GM10847 (cell line): ENCODE data around the gene ZBTB8OS.

Experiments
- POLR2A ChIP-seq: IDR thresholded peaks from 2 replicates; pipeline ENCODE4 v1.6.1; 2011; ENCODE audit not compliant: insufficient read length; ENCODE audit errors: extremely low read depth

The ZBTB8OS gene

DNA sequence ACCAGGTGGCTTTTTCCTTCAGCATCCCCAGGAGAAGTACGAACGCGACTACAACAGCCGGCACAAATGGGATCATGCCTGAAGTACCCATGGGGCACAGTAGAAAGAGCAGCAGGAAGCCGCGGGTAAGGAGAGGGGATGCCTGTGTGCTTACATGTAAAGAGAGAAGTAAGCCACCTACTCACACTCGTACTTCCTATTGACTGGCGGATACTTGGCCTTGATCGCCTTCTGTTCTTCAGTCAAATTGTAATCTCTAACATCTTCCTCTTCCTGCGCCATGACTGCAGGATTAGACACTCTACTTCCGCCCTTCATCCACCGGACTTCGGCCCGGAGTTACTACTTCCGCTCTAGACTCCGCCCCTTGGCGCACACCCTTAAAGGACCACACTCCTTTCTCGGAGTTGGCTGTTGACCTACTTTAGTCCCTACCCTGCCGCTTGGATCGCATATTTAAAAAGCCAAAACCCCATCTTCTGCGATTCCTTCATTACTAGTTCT is at the start of gene ZBTB8OS:
TSS of gene ZBTB8OS (minus strand) at position 303 of the 504 bp plus-strand sequence. CDS start at position 282, 21 bp downstream.
- TF ChIP-seq POLR2A = peak; percentile 63

DNA sequence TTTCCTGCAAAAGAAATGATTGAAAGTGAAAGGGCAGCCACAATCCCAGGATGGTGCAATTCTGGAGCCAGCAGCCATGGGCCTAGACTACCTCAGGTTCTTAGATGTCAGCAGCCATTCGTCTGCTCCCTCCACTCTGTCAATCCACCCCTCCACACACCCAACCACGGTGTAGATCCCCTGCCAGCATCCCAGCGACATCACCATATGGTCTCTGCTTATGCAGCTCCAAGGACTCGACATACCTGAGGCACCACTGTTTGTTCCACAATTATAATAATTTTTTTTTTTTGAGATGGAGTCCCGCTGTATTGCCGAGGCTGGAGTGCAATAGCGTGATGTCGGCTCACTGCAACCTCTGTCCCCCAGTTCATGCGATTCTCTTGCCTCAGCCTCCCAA is 45.7 kb upstream of the ZBTB8OS start:
- no peak for TF ChIP-seq POLR2A

DNA sequence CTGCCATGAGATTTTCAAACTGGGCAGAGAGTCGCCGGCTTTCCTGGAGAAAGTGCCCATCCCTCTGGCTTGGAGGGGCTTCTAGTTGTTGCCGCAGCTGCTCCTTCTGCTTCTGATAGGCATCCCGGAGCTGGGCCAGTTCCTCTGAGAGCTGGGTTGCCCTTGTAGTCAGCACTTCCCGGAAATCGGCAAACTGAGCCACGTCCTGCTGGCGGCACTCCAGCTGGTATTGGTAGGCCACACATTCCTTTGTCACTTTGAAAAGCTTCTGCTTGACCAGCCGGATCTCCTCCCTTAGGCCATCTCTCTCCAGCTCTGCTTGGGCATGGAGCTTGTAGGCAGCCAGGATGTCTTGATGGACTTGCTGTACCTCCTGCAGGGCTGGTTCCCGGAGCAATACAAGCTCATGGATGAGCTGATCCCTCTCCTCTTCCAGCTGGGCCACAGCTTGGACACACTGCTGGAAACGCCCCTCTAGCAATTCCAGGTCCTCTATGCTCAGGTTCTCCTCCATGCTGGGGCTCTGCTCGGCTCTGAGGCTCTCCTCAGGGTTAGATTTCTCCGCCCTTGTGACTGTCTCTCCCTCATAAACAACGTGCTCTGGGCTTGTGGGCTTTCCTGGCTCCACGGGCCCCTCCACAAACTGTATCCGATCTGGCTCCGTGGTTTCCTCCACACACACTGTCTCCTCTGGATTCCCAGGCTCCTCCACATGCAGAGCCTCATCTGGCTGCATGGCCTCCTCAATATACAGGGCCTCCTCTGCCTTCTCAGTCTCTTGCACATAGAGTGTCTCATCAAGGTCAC is 45.0 kb upstream of the ZBTB8OS start:
- no peak for TF ChIP-seq POLR2A

DNA sequence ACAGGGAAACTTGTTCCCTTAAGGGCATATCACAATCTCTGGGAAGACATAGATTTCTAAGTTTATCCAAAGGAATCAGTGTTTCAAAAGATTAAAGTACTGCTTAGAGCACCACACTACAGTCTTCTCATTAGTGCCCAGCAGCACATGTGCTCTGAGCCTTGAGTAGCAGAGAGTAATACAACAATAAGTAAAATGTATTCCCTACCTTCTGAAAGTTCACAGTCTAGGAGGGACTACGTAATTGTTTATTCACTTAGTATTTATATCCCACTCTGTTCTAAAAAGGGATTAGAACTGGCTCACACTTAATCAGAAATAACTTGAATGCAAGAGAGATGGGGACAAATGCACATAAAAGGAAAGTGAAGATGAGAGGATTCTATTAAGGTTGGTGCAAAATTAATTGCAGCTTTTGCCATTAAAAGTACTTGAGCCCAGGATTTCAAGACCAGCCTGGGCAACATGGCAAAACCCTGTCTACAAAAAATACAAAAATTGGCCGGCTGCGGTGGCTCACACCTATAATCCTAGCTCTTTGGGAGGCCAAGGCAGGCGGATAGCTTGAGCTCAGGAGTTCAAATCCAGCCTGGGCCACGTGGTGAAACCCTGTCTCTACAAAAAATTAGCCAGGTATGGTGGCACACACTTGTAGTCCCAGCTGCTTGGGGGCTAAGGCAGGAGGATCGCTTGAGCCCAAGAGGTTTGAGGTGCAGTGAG is 43.3 kb upstream of the ZBTB8OS start:
- no peak for TF ChIP-seq POLR2A

DNA sequence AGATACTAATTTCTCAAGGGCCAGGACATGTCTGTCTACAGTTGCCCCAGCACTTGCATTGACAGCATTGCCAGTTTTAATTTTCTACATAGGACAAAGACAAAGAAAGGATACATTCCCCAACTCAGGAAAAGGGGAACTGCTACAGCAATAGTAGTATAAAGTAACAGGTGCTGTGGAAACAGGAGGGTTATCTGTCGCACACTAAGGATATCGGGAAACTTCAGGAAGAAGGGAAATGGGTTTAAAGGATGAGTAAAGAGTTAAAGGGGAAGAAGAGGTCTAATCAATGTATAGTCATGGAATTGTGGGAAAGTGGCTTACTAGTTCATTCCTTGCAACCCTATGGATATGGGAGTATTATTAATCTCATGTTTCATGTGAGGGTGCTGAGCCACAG is 36.0 kb upstream of the ZBTB8OS start:
- no peak for TF ChIP-seq POLR2A

DNA sequence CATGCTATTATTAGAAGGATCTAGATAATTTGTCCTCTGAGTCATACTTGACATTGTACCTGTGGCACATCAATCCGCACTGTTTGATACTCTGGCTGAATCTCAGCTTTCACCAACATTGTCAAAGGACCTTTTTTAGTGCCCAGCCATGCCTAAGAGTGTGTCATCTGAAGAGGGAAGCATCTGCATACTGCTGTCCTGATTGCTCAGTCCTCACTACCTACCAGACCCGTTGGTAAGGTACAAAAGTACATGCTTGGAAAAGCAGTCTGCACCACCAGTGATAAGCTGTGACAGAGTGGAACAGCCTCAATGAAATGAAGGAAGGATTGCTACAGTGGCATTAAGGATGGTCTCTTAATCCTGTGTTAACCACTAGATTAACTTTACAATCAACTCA is 35.1 kb upstream of the ZBTB8OS start:
- TF ChIP-seq POLR2A = no peak

DNA sequence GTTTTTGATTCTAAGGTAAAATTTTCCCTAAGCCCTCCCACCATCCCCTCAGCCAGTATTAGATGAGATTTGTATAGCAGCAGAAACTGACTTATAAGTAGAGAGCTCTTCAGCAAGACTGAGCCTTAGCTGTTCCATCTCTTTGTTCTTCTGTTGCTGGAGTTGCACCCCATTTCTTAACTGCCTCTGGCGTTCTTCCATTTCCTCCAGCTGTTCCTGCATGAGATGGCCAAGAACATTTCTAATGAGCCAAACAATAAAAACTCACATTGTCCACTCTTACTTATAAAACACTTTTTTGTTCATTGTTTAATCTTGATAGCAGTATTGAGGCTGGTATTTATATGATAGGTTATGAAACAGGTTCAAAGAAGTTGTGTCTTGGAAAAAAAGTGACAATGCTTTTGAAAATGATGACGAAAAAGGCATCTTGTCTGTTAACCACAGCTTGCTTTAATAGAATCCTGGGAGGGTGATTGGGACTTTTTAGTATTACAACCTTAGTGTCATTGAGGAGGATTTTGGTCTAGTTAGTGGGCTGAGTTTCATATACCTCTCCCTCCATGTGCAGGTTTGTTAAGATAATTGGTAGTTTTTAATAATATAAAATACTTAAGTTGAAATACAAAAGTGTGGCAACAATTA is 33.9 kb upstream of the ZBTB8OS start:
- TF ChIP-seq POLR2A = no peak

DNA sequence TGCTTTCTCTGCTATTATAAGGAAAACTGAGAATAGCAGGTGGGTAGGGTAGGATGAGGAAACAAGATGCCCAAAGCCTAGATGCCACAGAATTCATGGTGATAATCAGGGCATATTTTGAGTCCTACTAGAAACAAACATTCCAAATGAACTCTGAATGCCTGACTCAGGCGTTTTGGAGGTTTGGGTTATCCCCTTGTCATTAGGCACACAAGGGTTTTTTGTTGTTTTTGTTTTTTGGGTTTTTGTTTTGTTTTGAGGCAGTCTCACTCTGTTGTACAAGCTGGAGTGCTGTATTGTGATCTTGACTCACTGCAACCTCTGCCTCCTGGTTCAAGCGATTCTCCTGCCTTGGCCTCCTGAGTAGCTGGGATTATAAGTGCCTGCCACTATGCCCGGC is 33.0 kb upstream of the ZBTB8OS start:
- TF ChIP-seq POLR2A = no peak

DNA sequence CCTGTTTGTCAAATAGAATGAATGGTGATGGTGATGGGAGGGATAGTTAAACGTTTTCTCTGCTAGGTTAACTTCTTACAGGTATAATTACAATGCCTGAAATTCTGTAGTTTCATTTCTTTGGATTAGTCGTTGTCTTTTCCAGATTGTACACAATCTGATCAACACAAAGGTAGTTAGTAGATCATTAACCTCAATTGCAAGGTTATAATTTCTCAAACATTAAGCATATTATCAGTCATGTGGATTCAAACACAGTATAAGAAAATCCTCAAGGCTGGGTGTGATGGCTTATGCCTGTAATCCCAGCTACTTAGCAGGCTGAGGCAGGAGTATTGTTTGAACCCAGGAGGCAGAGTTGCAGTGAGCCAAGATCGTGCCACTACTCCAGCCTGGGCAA is 31.6 kb upstream of the ZBTB8OS start:
- TF ChIP-seq POLR2A = no peak

DNA sequence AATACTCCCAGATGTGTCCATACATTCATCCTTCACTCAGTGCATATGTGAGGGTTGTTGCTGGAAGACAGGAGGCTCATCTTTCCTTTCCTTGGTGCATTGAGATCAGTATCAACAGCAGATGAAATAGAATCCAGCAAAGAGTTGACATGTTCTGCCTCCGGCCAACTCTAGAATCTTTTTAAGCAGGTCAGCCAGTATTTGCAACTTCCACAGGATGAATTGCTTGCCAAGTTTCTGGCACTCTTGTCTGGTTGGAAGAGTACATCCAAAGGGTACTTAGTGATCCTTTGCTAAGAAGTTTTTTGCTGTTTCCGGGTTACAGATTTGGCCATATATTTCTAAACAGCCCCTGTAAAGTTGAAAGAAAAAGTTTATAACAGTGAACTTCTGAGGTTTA is 31.2 kb upstream of the ZBTB8OS start:
- TF ChIP-seq POLR2A = no peak

DNA sequence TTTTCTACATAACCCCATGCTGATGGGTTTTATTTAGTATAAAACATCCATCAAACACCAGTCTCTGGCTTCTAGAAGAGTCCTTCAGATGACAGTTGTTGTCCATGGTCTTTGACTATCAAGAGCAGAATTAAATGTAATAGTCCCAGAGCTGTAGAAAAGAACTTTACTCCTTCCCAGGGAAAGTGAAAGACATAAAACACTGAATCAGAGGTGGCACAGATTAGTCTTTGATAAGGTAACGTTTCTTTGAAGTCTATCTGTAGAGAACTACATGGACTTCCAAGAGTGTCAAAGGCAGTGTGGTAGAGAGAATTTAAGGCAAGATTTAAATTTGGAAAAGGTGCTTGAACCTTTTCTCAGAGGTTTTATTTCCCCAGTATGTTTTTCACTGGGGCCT is 30.3 kb upstream of the ZBTB8OS start:
- TF ChIP-seq POLR2A = no peak

DNA sequence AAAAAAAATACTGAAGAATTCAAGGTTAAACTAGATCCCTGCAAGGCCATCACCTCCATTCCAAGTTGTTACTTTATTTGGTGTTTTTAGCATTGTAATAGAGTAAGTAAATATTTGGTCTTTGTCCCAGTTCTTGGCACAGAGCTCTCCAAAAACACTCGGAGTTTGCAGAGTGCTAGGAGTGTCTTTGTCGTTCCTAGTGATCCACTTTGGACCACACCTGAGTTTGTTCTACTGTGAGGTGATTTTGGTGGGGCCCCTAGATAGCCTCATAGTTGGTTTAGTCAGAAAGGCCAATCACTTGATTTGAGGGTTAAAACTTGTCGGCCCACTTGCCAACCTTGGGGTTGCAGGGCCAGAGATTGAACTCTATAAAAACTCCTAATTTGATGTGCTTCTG is 26.6 kb upstream of the ZBTB8OS start:
- TF ChIP-seq POLR2A = no peak

DNA sequence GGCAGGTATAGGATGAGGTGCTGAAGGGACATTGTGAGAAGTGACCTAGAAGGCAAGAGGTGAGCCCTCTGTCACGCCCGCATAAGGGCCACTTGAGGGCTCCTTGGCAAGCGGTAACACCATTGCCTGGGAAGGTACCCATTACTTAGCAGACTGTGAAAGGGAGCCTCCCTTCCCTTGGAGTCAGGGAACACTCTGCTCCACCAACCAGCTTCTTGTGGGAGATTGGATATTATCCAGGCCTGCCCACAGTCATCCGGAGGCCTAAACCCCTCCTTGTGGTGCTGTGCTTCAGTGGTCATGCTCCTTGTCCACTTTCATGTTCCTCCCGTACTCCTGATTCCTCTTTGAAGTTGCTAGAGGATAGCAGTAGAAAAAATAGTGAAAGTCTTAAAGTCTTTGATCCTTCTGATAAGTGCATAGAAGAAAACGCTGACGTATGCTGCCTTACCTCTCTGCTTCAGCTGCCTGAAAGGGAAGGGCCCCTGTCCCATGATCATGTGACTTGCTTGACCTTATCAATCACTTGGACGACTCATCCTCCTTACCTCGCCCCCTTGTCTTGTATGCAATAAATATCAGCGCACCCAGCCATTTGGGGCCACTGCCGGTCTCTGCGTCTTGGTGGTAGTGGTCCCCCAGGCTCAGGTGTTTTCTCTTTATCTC is 16.7 kb upstream of the ZBTB8OS start:
- no peak for TF ChIP-seq POLR2A

DNA sequence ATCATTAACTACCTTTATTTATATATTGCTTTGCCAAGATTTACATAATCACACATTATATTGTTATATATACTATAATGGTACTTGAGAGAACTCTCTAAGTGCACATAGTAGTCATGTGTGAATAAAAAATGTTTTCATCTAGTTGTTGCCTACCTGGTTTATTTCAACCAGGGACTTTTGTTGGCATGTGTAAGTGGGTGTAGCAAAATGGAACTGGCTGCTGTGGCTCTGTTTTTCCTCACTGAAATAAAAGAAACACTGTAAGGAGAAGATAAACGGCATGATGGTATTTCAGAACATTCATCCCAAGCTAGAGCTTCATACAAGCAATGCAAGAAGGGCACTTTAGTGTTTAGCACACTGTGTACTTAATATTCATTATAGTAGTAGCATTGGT is 15.6 kb upstream of the ZBTB8OS start:
- TF ChIP-seq POLR2A = no peak

DNA sequence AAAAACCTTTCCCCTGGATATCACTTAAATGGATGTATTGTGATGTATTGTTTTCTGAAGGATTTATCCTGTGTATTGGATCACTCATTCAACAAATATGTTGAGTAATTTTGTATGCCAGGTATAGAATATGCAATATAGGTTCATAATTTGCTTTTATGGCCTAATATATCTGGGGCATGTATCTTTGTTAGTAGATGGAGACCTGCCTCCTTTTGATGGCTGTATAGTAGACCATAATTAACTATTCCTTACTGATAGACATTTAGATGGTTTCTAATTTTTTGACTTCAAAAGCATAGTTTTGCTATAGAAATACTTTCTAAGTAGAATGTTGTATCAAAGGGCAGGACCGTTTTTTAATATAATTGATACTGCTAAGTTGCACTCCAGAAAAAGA is 9.2 kb upstream of the ZBTB8OS start:
- TF ChIP-seq POLR2A = no peak
